MM.1S (cell line): ENCODE measurements around the gene DCAF6.

ENCODE experiments used
- DNase-seq: peaks from one replicate; pipeline ENCODE4 v3.0.0-alpha.2; 2015
- H2AFZ ChIP-seq: fragments of 300-600 bp; sonication (generic); 2 replicates; pipeline ENCODE4 v1.6.0; 2016; ENCODE audit warnings: antibody characterized with exemption, low read length
- H3F3A ChIP-seq: fragments of 300-600 bp; sonication (generic); 2 replicates; pipeline ENCODE4 v1.6.1; 2016; ENCODE audit warnings: mild to moderate bottlenecking, antibody characterized with exemption, low read length, moderate library complexity, mixed read lengths; ENCODE audit not compliant: insufficient read depth
- H3K27ac ChIP-seq: fragments of 300-600 bp; sonication (generic); 2 replicates; pipeline ENCODE4 v1.5.1; 2016; ENCODE audit warnings: mild to moderate bottlenecking, low read length
- H3K27me3 ChIP-seq: fragments of 300-600 bp; sonication (generic); replicated peaks from 2 replicates; pipeline ENCODE4 v1.6.0; 2016; ENCODE audit warnings: low read length; ENCODE audit not compliant: insufficient read depth
- H3K36me3 ChIP-seq: fragments of 300-600 bp; sonication (generic); replicated peaks from 2 replicates; pipeline ENCODE4 v1.6.1; 2016; ENCODE audit warnings: mild to moderate bottlenecking, low read length, mixed read lengths; ENCODE audit not compliant: insufficient read depth
- H3K4me1 ChIP-seq: fragments of 300-600 bp; sonication (generic); 2 replicates; pipeline ENCODE4 v1.6.1; 2016; ENCODE audit warnings: low read length, mixed read lengths
- H3K4me2 ChIP-seq: fragments of 300-600 bp; sonication (generic); 2 replicates; pipeline ENCODE4 v1.6.0; 2016; ENCODE audit warnings: low read depth, low read length
- H3K4me3 ChIP-seq: fragments of 300-600 bp; sonication (generic); 2 replicates; pipeline ENCODE4 v1.5.1; 2016; ENCODE audit warnings: low read length, mixed read lengths
- H3K79me2 ChIP-seq: fragments of 300-600 bp; sonication (generic); 2 replicates; pipeline ENCODE4 v1.6.1; 2016; ENCODE audit warnings: mixed run types, low read length, mixed read lengths
- H3K9ac ChIP-seq: fragments of 300-600 bp; sonication (generic); 2 replicates; pipeline ENCODE4 v1.6.1; 2016; ENCODE audit warnings: low read length, mixed read lengths
- H3K9me2 ChIP-seq: fragments of 300-600 bp; sonication (generic); replicated peaks from 2 replicates; pipeline ENCODE4 v1.6.1; 2016; ENCODE audit warnings: mild to moderate bottlenecking, low read length, mixed read lengths; ENCODE audit not compliant: insufficient read depth
- H3K9me3 ChIP-seq: fragments of 300-600 bp; sonication (generic); replicated peaks from 2 replicates; pipeline ENCODE4 v1.6.1; 2016; ENCODE audit warnings: mild to moderate bottlenecking, low read length, mixed read lengths; ENCODE audit not compliant: insufficient read depth
- H4K20me1 ChIP-seq: fragments of 300-600 bp; sonication (generic); 2 replicates; pipeline ENCODE4 v1.6.1; 2016; ENCODE audit warnings: mild to moderate bottlenecking, low read length, moderate library complexity, mixed read lengths; ENCODE audit not compliant: insufficient read depth
- CTCF ChIP-seq: fragments of 300-600 bp; sonication (generic); IDR thresholded peaks from 2 replicates; pipeline ENCODE4 v1.5.1; 2016; ENCODE audit warnings: antibody characterized with exemption, low read length, mixed read lengths
- EZH2 ChIP-seq: fragments of 300-600 bp; sonication (generic); optimal IDR thresholded peaks from 2 replicates; pipeline ENCODE3; 2017; ENCODE audit warnings: low read depth, mild to moderate bottlenecking, antibody characterized with exemption, low read length, mixed read lengths
- EZH2phosphoT487 ChIP-seq: fragments of 300-600 bp; sonication (generic); IDR thresholded peaks from 2 replicates; pipeline ENCODE4 v1.6.1; 2018; ENCODE audit warnings: antibody characterized with exemption, low read length

The DCAF6 gene

GRCh38 chr1:167935216-167936067, 1.0 kb upstream of the DCAF6 start:
- Histone ChIP-seq H3K79me2 (peaks cover 86% of the 10 kb centered on the region), H3K27me3 (no peaks in the 10 kb centered on the region), H3K27ac (peak overlapping the region; percentile 93)

DNA sequence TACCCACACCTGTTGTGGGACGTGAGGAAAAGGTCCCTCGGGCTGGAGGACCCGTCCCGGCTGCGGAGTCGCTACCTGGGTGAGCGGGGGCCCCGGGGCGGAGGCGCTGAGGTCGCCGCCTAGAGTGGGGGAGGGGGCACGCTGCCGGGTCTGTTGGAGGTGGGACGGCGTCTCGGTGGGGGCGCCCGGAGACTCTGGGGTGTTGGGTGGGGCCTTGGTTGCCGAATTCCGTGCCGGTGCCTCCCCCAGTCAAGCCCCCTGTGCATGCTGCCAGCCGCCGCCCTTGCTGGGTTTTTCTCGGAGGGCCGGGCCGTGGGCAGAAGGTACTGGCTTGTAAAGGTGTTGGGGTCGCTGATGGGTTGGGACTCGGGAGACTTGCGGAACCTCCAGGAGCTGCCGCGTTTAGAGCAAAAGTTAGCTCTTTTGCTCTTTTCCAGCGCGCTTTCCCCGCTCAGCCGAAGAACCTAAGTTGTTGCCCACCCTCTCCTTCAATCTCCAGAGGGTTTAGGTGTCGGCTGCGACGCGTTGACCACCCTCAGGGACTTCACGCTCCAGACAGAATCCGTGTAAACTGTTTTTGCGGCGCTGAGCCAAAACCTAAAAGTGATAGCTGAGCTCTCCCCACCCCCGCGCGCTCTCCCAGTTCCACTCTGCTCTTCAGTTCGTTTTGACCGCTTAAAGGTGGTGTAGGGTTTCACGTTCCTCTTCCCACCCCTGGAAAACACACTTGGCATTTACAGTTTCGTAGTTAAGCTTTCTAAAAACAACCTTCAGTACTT, 636 bp downstream of the DCAF6 start, which contains the start of gene MPC2:
TSS of gene MPC2 (minus strand) at position 143 of the 779 bp plus-strand sequence. CDS start 1,231 bp downstream, outside the sequence.
- Histone ChIP-seq H3K4me3 (peak within 1 kb of the TSS; percentile 82), H3K27me3 (no peaks in the 10 kb centered on the region), H3K36me3 (no peaks in the 10 kb centered on the region), H3K4me1 (peaks cover 15% of the 10 kb centered on the region), H4K20me1 (no peaks in the 10 kb centered on the region), H3K4me2 (peak within 1 kb of the TSS; percentile 70), H3F3A (peaks cover 26% of the 10 kb centered on the region), H3K27ac (peak within 1 kb of the TSS; percentile 93), H3K79me2 (peaks cover 88% of the 10 kb centered on the region), H3K9ac (peak within 1 kb of the TSS; percentile 91), H3K9me3 (no peaks in the 10 kb centered on the region), H2AFZ (peak within 1 kb of the TSS; percentile 83), H3K9me2 (no peaks in the 10 kb centered on the region)
- DNase-seq, result peak; percentile 74
- TF ChIP-seq CTCF (no peak), EZH2 (no peak), EZH2phosphoT487 (no peak)

More at GRCh38 chr1:167935216-167936067, 1.0 kb upstream of the DCAF6 start:
- no peaks in the 10 kb centered on the region for H3K9me2 ChIP-seq
- no peaks in the 10 kb centered on the region for H4K20me1 ChIP-seq
- peak overlapping the region; percentile 46 for H2AFZ ChIP-seq
- H3K36me3 ChIP-seq, result no peaks in the 10 kb centered on the region
- peak overlapping the region; percentile 82 for H3K4me3 ChIP-seq
- H3K9me3 ChIP-seq, result no peaks in the 10 kb centered on the region
- H3F3A ChIP-seq, result peaks cover 26% of the 10 kb centered on the region
- peak overlapping the region; percentile 69 for H3K4me2 ChIP-seq
- DNase-seq, result peak; percentile 55
- H3K9ac ChIP-seq, result peak overlapping the region; percentile 91
- TF ChIP-seq CTCF (peak; percentile 18; the same call in 1 of the 2 replicates), EZH2 (no peak), EZH2phosphoT487 (no peak)
- H3K4me1 ChIP-seq, result peaks cover 15% of the 10 kb centered on the region

- Histone ChIP-seq H3F3A (peaks cover 26% of the 10 kb centered on the region), H3K9me2 (no peaks in the 10 kb centered on the region), H3K9ac (peak overlapping the region; percentile 91), H3K36me3 (no peaks in the 10 kb centered on the region), H3K27me3 (no peaks in the 10 kb centered on the region), H4K20me1 (no peaks in the 10 kb centered on the region), H2AFZ (peak overlapping the region; percentile 83), H3K27ac (peak overlapping the region; percentile 93; the same call in 1 of the 2 replicates), H3K4me2 (peak overlapping the region; percentile 70), H3K9me3 (no peaks in the 10 kb centered on the region), H3K79me2 (peaks cover 89% of the 10 kb centered on the region), H3K4me3 (peak overlapping the region; percentile 82), H3K4me1 (peaks cover 15% of the 10 kb centered on the region)
- TF ChIP-seq CTCF (no peak), EZH2 (no peak), EZH2phosphoT487 (no peak)
- DNase-seq, result no peak
Observed at GRCh38 chr1:167937709-167938010, 1.2 kb downstream of the DCAF6 start.
